Endothelial cell of umbilical vein (primary cell): ENCODE results near the gene CRACR2B.

Experiments used
- CTCF ChIP-seq, 2 donors: IDR thresholded peaks; 1 replicate in 1 of 2; 2 replicates in 1 of 2; pipeline ENCODE4 v1.5.1; 2011; ENCODE audit warnings: low read length in 2 of 2, mild to moderate bottlenecking in 2 of 2, moderate library complexity in 2 of 2, control low read depth in 1 of 2, inconsistent platforms in 1 of 2, low read depth in 1 of 2; ENCODE audit not compliant: insufficient read depth in 1 of 2; ENCODE audit errors: extremely low read depth in 1 of 2
- EZH2 ChIP-seq: IDR thresholded peaks from 2 replicates; pipeline ENCODE4 v1.6.1; 2012; ENCODE audit warnings: borderline replicate concordance, low read depth, mild to moderate bottlenecking, moderate library complexity, low read length, inconsistent platforms; ENCODE audit not compliant: severe bottlenecking
- MAX ChIP-seq: IDR thresholded peaks from 2 replicates; pipeline ENCODE4 v1.6.1; 2011; ENCODE audit not compliant: insufficient read depth, insufficient read length
- POLR2A ChIP-seq: IDR thresholded peaks from 2 replicates; pipeline ENCODE4 v1.6.1; 2012; ENCODE audit warnings: low read depth, mild to moderate bottlenecking, control low read depth, low read length
- POLR2AphosphoS5 ChIP-seq: IDR thresholded peaks from 2 replicates; pipeline ENCODE4 v1.6.1; 2012; ENCODE audit warnings: low read depth, mild to moderate bottlenecking, control low read depth, low read length, moderate library complexity; ENCODE audit not compliant: insufficient read depth

GRCh38 chr11:859394-860131, 31.8 kb downstream of the CRACR2B start:
- TF ChIP-seq CTCF (IDR thresholded peaks at IDR 0.05; ENCODE audit: extremely low read depth in 1 of 2, insufficient read depth in 1 of 2, low read depth in 1 of 2, low read length in 2 of 2), result no peak
- no peak for TF ChIP-seq POLR2A
- no peak for TF ChIP-seq EZH2
- TF ChIP-seq POLR2AphosphoS5, result no peak
- TF ChIP-seq MAX, result no peak
